Transverse colon (tissue), 4 donors: ENCODE measurements around the gene ADAM12. TPM values are rescaled to one million over a fixed set of nuclear protein-coding genes. Genes with fewer than 3 reads are reported as not detected.

Source experiments
- DNase-seq: peaks from one replicate; pipeline ENCODE4 v3.0.0-alpha.2; 2019
- H3K27ac ChIP-seq, 4 donors: fragments of 200-600 bp; sonication (generic); 2 replicates each; pipeline ENCODE4 v1.5.1; 2016 to 2018; ENCODE audit warnings: inconsistent platforms in 4 of 4
- H3K27me3 ChIP-seq: fragments of 200-600 bp; sonication (generic); 2 replicates; pipeline ENCODE4 v1.5.1; 2017; ENCODE audit warnings: inconsistent platforms
- H3K36me3 ChIP-seq, 4 donors: fragments of 200-600 bp; sonication (generic); 2 replicates each; pipeline ENCODE4 v1.5.1; 2017 to 2019; ENCODE audit warnings: inconsistent platforms in 4 of 4
- H3K4me1 ChIP-seq, 4 donors: fragments of 200-600 bp; sonication (generic); 2 replicates each; pipeline ENCODE4 v1.5.1; 2017 to 2020; ENCODE audit warnings: inconsistent platforms in 4 of 4
- H3K4me3 ChIP-seq, 4 donors: fragments of 200-600 bp; sonication (generic); 1 replicate in 1 of 4; 2 replicates in 3 of 4; pipeline versions ENCODE4 v1.5.1 to v1.6.1; 2017 to 2019; ENCODE audit warnings: inconsistent platforms in 4 of 4
- H3K9me3 ChIP-seq, 2 donors: fragments of 200-600 bp; sonication (generic); 2 replicates each; pipeline ENCODE4 v1.5.1; 2017 to 2019; ENCODE audit warnings: inconsistent platforms in 2 of 2
- EP300 ChIP-seq: sonication (generic); formaldehyde crosslinking; IDR thresholded peaks from one replicate; pipeline ENCODE4 v1.6.1; 2017; ENCODE audit warnings: antibody characterized with exemption, low read depth
- POLR2A ChIP-seq: fragments of 450-650 bp; IDR thresholded peaks from one replicate; pipeline ENCODE4 v1.6.1; 2016; ENCODE audit warnings: antibody characterized with exemption, mild to moderate bottlenecking, moderate library complexity
- POLR2AphosphoS5 ChIP-seq, 3 donors: sonication (generic); formaldehyde crosslinking; IDR thresholded peaks; one replicate each; pipeline ENCODE4 v1.6.1; 2016; ENCODE audit warnings: antibody characterized with exemption in 3 of 3
- WGBS, 2 donors: methylation state at CpG; one replicate each; pipeline ENCODE4 v1.1.5; 2018; ENCODE audit warnings: low coverage in 1 of 2; 5-methylcytosine and 5-hydroxymethylcytosine counted together
- in situ Hi-C, 4 donors: fragments of 200-750 bp; cut with MboI; loops; one replicate each; pipeline versions ENCODE4 v1.15.0 to v1.15.1; 2017; ENCODE audit warnings: low sequenced_read_pairs in 3 of 4, low pct_ligation_motif_present in 1 of 4, low pct_unique_long_range_greater_than_20kb in 1 of 4
- intact Hi-C: fragments of 100-400 bp; cut with DNase I; formaldehyde crosslinking; loops from one replicate; pipeline ENCODE4 v1.15.1; 2023; ENCODE audit warnings: low total_unique reads
- total RNA-seq, 4 donors: library from RNA; depleted of rRNA; stranded (reverse); fragments of >200 nt; gene quantifications; one replicate each; pipeline ENCODE4 v1.1.0, GENCODE V29; 2016
- TF ChIP-seq, protein P1 (sequence below), 5 experiments: fragments of 200-600 bp in 3 of 5; fragments of 450-650 bp in 2 of 5; sonication (generic) in 3 of 5; IDR thresholded peaks; 1 replicate in 2 of 5; 2 replicates in 3 of 5; pipeline ENCODE4 v1.5.1; 2016 to 2017; ENCODE audit warnings: antibody characterized with exemption in 5 of 5, inconsistent platforms in 3 of 5, mild to moderate bottlenecking in 2 of 5, moderate library complexity in 1 of 5

The ADAM12 gene
- total RNA-seq, 4 donors from 2014 or later = 0.14 to 2.2 (median 1.1) TPM; not detected in 1

DNA sequence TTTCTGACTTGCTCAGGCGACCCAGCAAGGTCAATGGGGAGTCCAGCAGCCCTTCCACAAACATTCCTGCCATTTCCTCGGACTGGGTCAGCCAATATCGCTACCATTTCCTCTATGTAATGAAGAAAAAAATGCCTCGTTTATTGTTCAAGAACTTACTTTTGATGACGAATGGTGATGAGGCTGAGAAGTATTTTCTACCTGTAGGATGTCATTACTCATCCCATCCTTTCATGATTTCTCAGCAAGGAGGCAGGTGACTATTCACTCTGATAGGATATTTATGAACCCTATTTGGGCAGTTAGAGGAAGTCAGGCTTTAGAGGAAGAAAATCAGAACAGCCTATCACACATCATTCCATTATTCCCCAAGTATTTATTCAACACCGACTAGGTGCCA is 313.3 kb downstream of the ADAM12 start:
- in situ Hi-C loops = no loop called here
- 76 to 83% methylated on average over 3 to 6 of the region's 6 CpGs for WGBS, 2 donors

DNA sequence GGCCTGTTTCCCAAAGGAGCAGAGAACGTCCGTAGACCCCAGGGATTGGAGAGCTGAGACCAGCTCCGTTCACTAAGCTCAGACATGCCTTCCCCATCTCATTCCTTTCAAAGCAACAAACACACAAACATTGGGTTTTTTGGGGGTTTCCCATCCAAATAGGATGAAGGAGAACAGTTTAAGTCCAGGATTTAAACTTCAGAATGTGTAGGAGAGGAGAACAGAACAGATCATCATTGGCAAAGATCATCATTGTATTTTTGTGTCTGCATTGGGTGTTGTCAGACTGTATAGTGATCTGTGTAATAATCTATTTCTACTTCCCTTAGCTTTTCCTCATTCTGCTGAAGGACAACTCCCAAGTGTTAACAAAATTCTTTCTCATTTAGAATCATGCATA is 314.0 kb downstream of the ADAM12 start:
- no peak for DNase-seq
- no peak for TF ChIP-seq POLR2A
- TF ChIP-seq EP300 = no peak
- TF ChIP-seq, protein P1, sequence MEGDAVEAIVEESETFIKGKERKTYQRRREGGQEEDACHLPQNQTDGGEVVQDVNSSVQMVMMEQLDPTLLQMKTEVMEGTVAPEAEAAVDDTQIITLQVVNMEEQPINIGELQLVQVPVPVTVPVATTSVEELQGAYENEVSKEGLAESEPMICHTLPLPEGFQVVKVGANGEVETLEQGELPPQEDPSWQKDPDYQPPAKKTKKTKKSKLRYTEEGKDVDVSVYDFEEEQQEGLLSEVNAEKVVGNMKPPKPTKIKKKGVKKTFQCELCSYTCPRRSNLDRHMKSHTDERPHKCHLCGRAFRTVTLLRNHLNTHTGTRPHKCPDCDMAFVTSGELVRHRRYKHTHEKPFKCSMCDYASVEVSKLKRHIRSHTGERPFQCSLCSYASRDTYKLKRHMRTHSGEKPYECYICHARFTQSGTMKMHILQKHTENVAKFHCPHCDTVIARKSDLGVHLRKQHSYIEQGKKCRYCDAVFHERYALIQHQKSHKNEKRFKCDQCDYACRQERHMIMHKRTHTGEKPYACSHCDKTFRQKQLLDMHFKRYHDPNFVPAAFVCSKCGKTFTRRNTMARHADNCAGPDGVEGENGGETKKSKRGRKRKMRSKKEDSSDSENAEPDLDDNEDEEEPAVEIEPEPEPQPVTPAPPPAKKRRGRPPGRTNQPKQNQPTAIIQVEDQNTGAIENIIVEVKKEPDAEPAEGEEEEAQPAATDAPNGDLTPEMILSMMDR (IDR thresholded peaks at IDR 0.05) = no peak
- TF ChIP-seq POLR2AphosphoS5 (IDR thresholded peaks at IDR 0.05) = no peak
- 71 to 80% methylated on average over 2 to 3 of the region's 3 CpGs for WGBS, 2 donors
- in situ Hi-C loops = no loop called here
- intact Hi-C loops = loop anchor here (10.0 kb wide), 1 partner anchor 1479 kb away; no protein-coding TSS in a partner anchor
- Histone ChIP-seq H3K4me1 (no peaks in the 10 kb centered on the region), H3K36me3 (no peaks in the 10 kb centered on the region), H3K27me3 (no peaks in the 10 kb centered on the region), H3K9me3 (no peaks in the 10 kb centered on the region), H3K4me3 (no peak overlapping the region), H3K27ac (no peak overlapping the region)

More for the DNA sequence above, 313.3 kb downstream of the ADAM12 start:
- Histone ChIP-seq H3K9me3 (no peaks in the 10 kb centered on the region), H3K27ac (no peak overlapping the region), H3K4me3 (no peak overlapping the region), H3K27me3 (no peaks in the 10 kb centered on the region), H3K36me3 (no peaks in the 10 kb centered on the region), H3K4me1 (no peaks in the 10 kb centered on the region)
- intact Hi-C loops = loop anchor here (10.0 kb wide), 1 partner anchor 1480 kb away; no protein-coding TSS in a partner anchor
- TF ChIP-seq EP300 = no peak
- DNase-seq = no peak

DNA sequence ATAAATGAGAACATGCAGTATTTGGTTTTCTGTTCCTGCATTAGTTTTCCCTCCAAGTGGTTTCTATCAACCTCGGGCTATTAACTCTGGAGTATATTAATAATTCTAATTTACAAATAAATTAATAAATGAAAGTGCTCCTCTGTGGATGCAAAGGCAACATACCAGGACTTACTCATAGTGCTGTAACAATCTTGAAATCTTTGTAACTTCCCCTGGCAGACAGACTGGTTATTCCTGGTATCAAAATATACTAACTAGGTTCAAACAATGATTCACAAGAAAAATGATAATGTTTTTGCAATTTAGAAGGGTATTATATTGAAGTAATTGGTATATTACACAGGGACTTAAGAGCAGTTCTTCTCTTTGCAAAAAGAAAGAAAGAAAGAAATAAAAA is 314.7 kb downstream of the ADAM12 start:
- no peak for DNase-seq
- Histone ChIP-seq H3K36me3 (no peaks in the 10 kb centered on the region), H3K4me1 (no peaks in the 10 kb centered on the region), H3K4me3 (no peak overlapping the region), H3K27me3 (no peaks in the 10 kb centered on the region), H3K9me3 (no peaks in the 10 kb centered on the region), H3K27ac (no peak overlapping the region)
- TF ChIP-seq POLR2AphosphoS5 (IDR thresholded peaks at IDR 0.05) (no peak), POLR2A (no peak), EP300 (no peak)
- TF ChIP-seq, protein P1 (IDR thresholded peaks at IDR 0.05) = no peak
- in situ Hi-C loops = no loop called here
- WGBS, 2 donors = 50 to 79% methylated on average over 1 of the region's 1 CpG
- intact Hi-C loops = loop anchor here (10.0 kb wide), 1 partner anchor 1479 kb away; no protein-coding TSS in a partner anchor

DNA sequence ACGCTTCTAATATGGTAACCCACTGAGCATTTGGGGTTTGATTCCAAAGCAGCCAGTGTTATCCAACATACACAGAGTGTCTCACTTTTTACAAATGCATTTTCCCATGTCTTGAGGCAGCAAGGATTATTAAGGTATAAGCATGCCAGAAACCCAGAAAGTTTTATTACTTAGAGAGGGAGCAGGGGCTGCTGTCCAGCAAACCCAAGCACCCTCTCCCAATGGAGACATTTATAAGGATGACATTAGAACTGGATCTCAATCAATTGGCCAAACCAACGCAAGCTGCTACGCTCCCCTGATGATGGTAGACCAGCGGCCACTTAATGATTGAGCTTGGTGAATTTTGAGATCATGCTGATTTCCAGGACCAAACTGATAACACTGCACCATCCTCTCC is 315.7 kb downstream of the ADAM12 start:
- intact Hi-C loops (loop anchor here (10.0 kb wide), 1 partner anchor 1478 kb away; no protein-coding TSS in a partner anchor), in situ Hi-C loops (no loop called here)
- H3K4me3 ChIP-seq = no peak overlapping the region
- no peaks in the 10 kb centered on the region for H3K27me3 ChIP-seq
- H3K9me3 ChIP-seq = no peaks in the 10 kb centered on the region
- no peaks in the 10 kb centered on the region for H3K4me1 ChIP-seq
- H3K36me3 ChIP-seq = no peaks in the 10 kb centered on the region
- no peak for TF ChIP-seq POLR2A
- TF ChIP-seq, protein P1 (IDR thresholded peaks at IDR 0.05) = no peak
- TF ChIP-seq EP300 = no peak
- no peak for TF ChIP-seq POLR2AphosphoS5 (IDR thresholded peaks at IDR 0.05)
- no peak overlapping the region for H3K27ac ChIP-seq
- DNase-seq = no peak
- 90% methylated on average over 2 to 4 of the region's 4 CpGs for WGBS, 2 donors
